ENCODE data around the gene TUBA1A.
"Not testable (repeated sequence)": the region's sequence is repeated elsewhere in the genome, so short reads cannot be mapped to it uniquely, and the experiment has no call there.

The TUBA1A gene

DNA sequence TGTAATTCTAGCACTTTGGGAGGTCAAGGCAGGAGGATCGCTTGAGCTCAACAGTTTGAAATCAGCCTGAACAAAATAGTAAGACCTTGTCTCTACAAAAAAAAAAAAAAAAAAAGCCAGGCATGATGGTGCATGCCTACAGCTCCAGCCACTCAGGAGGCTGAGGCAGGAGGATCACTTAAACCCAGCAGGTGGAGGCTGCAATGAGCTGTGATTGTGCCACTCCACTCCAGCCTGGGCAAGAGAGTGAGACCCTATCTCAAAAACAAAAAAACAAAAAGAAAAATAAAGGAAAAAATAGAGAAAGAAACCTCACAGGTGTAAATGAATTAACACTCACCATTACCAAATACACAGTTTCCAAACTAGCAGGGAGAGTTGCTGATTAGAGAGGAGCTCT lies 34.2 kb upstream of the TUBA1A start:
- CTCF ChIA-PET, result interaction anchor here (1.1 kb wide), 1 partner anchor 9 kb away, joined by 3 read pairs; no protein-coding TSS in a partner anchor
- no peak for TF ChIP-seq CTCF (conservative IDR thresholded peaks at IDR 0.05; ENCODE audit: low read depth)
- no peak overlapping the region for H3K27ac ChIP-seq
- POLR2A ChIA-PET (ENCODE audit: low non-redundant PET), result interaction anchor here (0.5 kb wide), 1 partner anchor 450 kb away, joined by 3 read pairs; no protein-coding TSS in a partner anchor
- DNase-seq (ENCODE audit: low spot score), result no peak

DNA sequence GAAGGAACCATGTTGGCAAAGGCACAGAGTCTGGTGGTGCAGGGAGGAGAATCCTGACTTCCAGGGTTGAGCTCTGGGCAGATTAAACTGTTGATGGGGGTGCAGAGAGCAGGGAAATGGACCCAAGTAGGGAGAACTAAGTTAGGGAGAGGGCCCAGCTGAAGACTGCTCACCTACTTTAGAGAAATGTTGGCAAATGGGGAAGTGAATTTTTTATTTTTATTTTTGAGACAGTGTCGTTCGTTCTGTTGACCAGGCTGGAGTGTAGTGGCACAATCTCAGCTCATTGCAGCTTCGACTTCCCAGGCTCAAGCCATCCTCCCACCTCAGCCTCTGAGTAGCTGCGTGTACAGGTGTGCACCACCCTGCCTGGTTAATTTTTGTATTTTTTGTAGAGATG lies 32.1 kb upstream of the TUBA1A start:
- no peak overlapping the region for H3K27ac ChIP-seq
- no peak for TF ChIP-seq CTCF (conservative IDR thresholded peaks at IDR 0.05; ENCODE audit: low read depth)
- no peak for DNase-seq (ENCODE audit: low spot score)
- CTCF ChIA-PET, result interaction anchor here (0.8 kb wide), 1 partner anchor 14 kb away, joined by 7 read pairs; no protein-coding TSS in a partner anchor
- POLR2A ChIA-PET (ENCODE audit: low non-redundant PET), result interaction anchor here (0.6 kb wide), 1 partner anchor 9 kb away, joined by 14 read pairs; no protein-coding TSS in a partner anchor

DNA sequence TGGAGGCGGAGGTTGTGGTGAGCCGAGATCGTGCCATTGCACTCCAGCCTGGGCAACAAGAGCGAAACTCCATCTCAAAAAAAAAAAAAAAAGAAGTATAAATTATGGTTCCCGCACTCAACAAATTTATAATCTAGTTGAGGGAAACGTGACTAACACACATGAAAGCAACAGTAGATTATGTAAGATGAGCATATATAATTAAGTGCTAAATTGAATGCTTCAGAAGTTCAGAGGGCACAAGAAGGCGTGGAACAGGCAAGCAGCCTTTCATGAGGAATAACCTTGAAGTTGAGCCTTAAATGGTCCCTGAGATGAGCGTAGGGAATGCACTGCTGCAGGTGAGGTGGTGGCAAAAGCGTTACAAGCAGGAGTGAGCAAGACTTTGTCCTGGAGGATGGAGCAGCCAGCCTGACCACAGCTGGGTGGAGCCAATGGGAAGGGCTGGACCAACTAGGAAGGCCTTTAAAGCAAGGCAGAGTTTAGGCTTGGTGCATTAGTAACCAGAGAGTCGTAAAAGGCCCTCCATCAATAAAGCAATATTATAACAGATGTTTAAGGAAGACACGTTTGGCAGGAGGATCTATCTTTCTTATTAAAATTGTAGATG lies 30.6 kb upstream of the TUBA1A start:
- TF ChIP-seq CTCF (conservative IDR thresholded peaks at IDR 0.05; ENCODE audit: low read depth), result no peak
- POLR2A ChIA-PET (ENCODE audit: low non-redundant PET), result no interaction called here
- CTCF ChIA-PET, result interaction anchor here (0.6 to 0.7 kb wide), 2 partner anchors 21 to 71 kb away, joined by 3 read pairs; no protein-coding TSS in a partner anchor
- DNase-seq (ENCODE audit: low spot score), result no peak
- H3K27ac ChIP-seq, result no peak overlapping the region

- CTCF ChIA-PET, result no interaction called here
- no peak overlapping the region for H3K27ac ChIP-seq
- no peak for TF ChIP-seq CTCF (conservative IDR thresholded peaks at IDR 0.05; ENCODE audit: low read depth)
- POLR2A ChIA-PET (ENCODE audit: low non-redundant PET), result no interaction called here
- no peak for DNase-seq (ENCODE audit: low spot score)
These were observed 23.7 kb upstream of the TUBA1A start for GRCh38 chr12:49212572-49212971.

- POLR2A ChIA-PET (ENCODE audit: low non-redundant PET); H3K27ac ChIP-seq; DNase-seq (ENCODE audit: low spot score): not testable (repeated sequence)
- CTCF ChIA-PET, result interaction anchor here (0.7 kb wide), 1 partner anchor 150 kb away, joined by 3 read pairs; the partner anchor contains the start of gene KMT2D
These were observed 21.8 kb upstream of the TUBA1A start for GRCh38 chr12:49210703-49211102.

DNA sequence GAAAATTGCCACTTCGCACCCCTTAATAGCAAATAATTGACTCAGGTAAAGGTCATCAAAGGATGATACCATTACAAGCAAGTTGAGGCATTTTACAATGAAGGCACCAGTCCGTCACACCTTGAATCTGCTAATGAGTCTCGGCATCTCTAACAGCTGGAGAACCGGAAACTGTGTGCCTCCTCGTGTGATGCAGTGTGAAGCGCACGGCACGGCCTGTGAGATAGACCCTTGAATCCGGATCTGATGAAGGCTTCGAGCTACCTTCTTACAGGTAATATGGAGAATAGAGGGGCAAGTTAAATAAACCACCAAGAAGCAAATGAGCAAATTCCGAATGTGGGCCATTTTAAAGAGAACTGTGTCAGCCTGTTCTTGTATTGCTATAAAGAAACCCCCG lies 19.8 kb upstream of the TUBA1A start:
- no peak overlapping the region for H3K27ac ChIP-seq
- POLR2A ChIA-PET (ENCODE audit: low non-redundant PET), result no interaction called here
- DNase-seq (ENCODE audit: low spot score), result no peak
- TF ChIP-seq CTCF (conservative IDR thresholded peaks at IDR 0.05; ENCODE audit: low read depth), result no peak
- CTCF ChIA-PET, result interaction anchor here (0.6 kb wide), 2 partner anchors 50 to 135 kb away, joined by 3 read pairs; no protein-coding TSS in a partner anchor

DNA sequence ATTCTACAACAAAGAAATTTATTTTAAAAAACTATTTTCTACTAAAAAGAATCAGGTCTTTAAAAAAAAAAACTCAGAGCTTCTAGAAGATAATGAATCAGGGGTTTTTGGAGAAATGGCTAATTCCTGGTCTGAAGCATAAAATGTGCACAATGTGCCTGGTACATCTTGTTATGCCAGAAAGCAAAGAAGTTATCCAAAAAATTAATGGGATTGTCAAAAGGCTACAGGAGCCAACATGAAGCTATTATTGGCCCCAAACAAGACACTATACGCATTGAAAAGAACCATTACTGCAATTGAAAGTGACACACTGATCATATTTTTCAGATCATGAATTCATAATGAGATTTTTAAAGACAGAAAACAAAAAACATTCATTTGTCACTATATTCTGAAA lies 19.3 kb upstream of the TUBA1A start:
- ChIA-PET CTCF (interaction anchor here (0.6 kb wide), 2 partner anchors 51 to 134 kb away, joined by 3 read pairs; no protein-coding TSS in a partner anchor), POLR2A (ENCODE audit: low non-redundant PET) (interaction anchor here (0.6 kb wide), 1 partner anchor 588 kb away, joined by 3 read pairs; no protein-coding TSS in a partner anchor)
- TF ChIP-seq CTCF (conservative IDR thresholded peaks at IDR 0.05; ENCODE audit: low read depth), result no peak
- DNase-seq (ENCODE audit: low spot score), result no peak
- no peak overlapping the region for H3K27ac ChIP-seq
